ENCODE measurements around the gene PXMP2. TPM values are rescaled to one million over a fixed set of nuclear protein-coding genes. Genes with fewer than 3 reads are reported as not detected.

The PXMP2 gene
- total RNA-seq, result 18.8 TPM

- Histone ChIP-seq H3K27ac (peak within 1 kb of the TSS; percentile 67 to 75), H3K9me3 (no peaks in the 10 kb centered on the region), H3K4me3 (peak within 1 kb of the TSS; percentile 91 to 94), H3K4me1 (peaks cover 4 to 19% of the 10 kb centered on the region in 2 donors), H3K27me3 (no peaks in the 10 kb centered on the region), H3K36me3 (peaks cover 0 to 3% of the 10 kb centered on the region in 2 donors)
- DNase-seq (ENCODE audit: low spot score in 2 of 2), result peak; percentile 84 to 98
- TF ChIP-seq, protein P1, sequence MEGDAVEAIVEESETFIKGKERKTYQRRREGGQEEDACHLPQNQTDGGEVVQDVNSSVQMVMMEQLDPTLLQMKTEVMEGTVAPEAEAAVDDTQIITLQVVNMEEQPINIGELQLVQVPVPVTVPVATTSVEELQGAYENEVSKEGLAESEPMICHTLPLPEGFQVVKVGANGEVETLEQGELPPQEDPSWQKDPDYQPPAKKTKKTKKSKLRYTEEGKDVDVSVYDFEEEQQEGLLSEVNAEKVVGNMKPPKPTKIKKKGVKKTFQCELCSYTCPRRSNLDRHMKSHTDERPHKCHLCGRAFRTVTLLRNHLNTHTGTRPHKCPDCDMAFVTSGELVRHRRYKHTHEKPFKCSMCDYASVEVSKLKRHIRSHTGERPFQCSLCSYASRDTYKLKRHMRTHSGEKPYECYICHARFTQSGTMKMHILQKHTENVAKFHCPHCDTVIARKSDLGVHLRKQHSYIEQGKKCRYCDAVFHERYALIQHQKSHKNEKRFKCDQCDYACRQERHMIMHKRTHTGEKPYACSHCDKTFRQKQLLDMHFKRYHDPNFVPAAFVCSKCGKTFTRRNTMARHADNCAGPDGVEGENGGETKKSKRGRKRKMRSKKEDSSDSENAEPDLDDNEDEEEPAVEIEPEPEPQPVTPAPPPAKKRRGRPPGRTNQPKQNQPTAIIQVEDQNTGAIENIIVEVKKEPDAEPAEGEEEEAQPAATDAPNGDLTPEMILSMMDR (IDR thresholded peaks at IDR 0.05), result peak in 1 of 3 experiments; percentile 44
- intact Hi-C loops (cut with DNase I), result loop anchor here (1.0 to 10.0 kb wide), 5 partner anchors 23 to 203 kb away; partner anchors contain the start of genes ANKLE2, CHFR, GOLGA3 and PGAM5
Measured at GRCh38 chr12:132687211-132688164, at the start of gene PXMP2, which contains the start of gene POLE. PXMP2 (plus strand) TSS chr12:132687587; CDS start chr12:132687671, 84 bp downstream. POLE (minus strand) TSS chr12:132687342; CDS start chr12:132687315, 27 bp downstream.

- Histone ChIP-seq H3K27ac (no peak overlapping the region), H3K4me1 (no peaks in the 10 kb centered on the region), H3K36me3 (peaks cover 57 to 88% of the 10 kb centered on the region in 2 donors), H3K27me3 (no peaks in the 10 kb centered on the region), H3K4me3 (no peak overlapping the region), H3K9me3 (no peaks in the 10 kb centered on the region)
- intact Hi-C loops (cut with DNase I), result no loop called here
- DNase-seq (ENCODE audit: low spot score in 2 of 2), result no peak
- TF ChIP-seq, protein P1 (IDR thresholded peaks at IDR 0.05), result no peak
Measured at GRCh38 chr12:132637811-132638210, 49.6 kb upstream of the PXMP2 start.

- Histone ChIP-seq H3K4me1 (no peaks in the 10 kb centered on the region), H3K27ac (no peak overlapping the region), H3K27me3 (no peaks in the 10 kb centered on the region), H3K36me3 (peaks cover 59 to 90% of the 10 kb centered on the region in 2 donors), H3K4me3 (no peak overlapping the region), H3K9me3 (no peaks in the 10 kb centered on the region)
- intact Hi-C loops (cut with DNase I), result no loop called here
- no peak for DNase-seq (ENCODE audit: low spot score in 2 of 2)
- TF ChIP-seq, protein P1 (IDR thresholded peaks at IDR 0.05), result peak in 2 of 3 experiments; percentile 17 to 41
Measured at GRCh38 chr12:132638541-132639408, 48.6 kb upstream of the PXMP2 start.

DNA sequence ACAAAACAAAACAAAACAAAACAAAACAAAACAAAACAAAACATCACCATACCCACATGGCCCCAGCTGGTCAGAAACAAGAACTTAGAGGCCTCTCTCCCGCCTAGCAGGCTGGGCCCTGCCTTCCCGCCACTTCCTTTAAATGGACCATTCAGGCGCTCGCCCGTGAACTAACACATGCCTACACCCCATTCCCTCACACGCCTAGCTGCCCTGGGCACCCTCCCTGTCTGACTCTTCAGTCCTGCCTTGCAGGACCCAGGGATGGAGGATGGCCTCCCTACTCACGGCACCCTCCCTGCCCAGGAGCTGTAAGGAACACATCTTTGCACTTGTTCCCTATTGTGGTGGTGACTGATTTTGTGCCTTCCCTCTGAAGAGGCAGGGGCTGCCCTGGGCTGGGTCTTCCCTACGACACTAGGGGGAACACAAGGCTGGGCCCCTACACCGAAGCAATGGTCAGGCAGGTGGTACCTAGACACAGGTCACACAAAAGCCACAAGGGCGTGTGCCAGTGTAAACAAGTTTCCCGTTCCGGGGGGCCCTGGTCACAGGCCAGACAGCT, 47.3 kb upstream of the PXMP2 start:
- TF ChIP-seq, protein P1 (IDR thresholded peaks at IDR 0.05), result no peak
- DNase-seq (ENCODE audit: low spot score in 2 of 2), result no peak
- intact Hi-C loops (cut with DNase I), result no loop called here
- no peak overlapping the region for H3K4me3 ChIP-seq
- no peaks in the 10 kb centered on the region for H3K27me3 ChIP-seq
- H3K36me3 ChIP-seq, result peaks cover 48 to 81% of the 10 kb centered on the region in 2 donors
- no peak overlapping the region for H3K27ac ChIP-seq
- no peaks in the 10 kb centered on the region for H3K4me1 ChIP-seq
- no peaks in the 10 kb centered on the region for H3K9me3 ChIP-seq

DNA sequence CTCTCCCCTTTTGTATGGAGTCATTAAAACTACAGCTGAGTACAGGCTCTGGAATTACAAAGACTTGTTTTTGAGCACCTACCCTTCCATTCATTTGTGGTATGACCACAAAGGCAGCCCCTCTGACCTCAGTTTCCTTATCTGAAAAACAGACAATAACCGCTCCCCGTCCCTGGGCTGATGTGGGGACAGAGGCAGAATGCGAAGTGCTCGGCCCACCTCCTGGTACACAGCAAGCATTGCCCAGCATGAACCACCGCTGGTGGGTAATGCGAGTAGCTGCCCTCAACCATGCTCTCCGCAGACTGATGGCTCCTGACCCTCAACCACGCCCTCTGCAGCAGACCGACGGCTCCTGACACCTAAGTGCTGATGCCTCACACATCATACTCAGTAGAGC, 46.5 kb upstream of the PXMP2 start:
- Histone ChIP-seq H3K4me1 (no peaks in the 10 kb centered on the region), H3K4me3 (no peak overlapping the region), H3K9me3 (no peaks in the 10 kb centered on the region), H3K36me3 (peaks cover 46 to 73% of the 10 kb centered on the region in 2 donors), H3K27ac (no peak overlapping the region), H3K27me3 (no peaks in the 10 kb centered on the region)
- intact Hi-C loops (cut with DNase I), result no loop called here
- TF ChIP-seq, protein P1 (IDR thresholded peaks at IDR 0.05), result no peak
- DNase-seq (ENCODE audit: low spot score in 2 of 2), result no peak
